NCI-H128 (cell line): ENCODE results near the gene KLHL18.
"Not testable (repeated sequence)": the region's sequence is repeated elsewhere in the genome, so short reads cannot be mapped to it uniquely, and the experiment has no call there.

Source experiments
- DNase-seq: peaks from one replicate; lab custom pipeline; 2025; ENCODE audit not compliant: unreplicated experiment; lab: John Stamatoyannopoulos, UW

KLHL18 gene

GRCh38 chr3:47359323-47359722 is 76.6 kb downstream of the KLHL18 start:
- DNase-seq = no peak

- DNase-seq = not testable (repeated sequence)
These were observed 77.4 kb downstream of the KLHL18 start for GRCh38 chr3:47360110-47360517.

- no peak for DNase-seq
These were observed 80.0 kb downstream of the KLHL18 start for GRCh38 chr3:47362701-47363100.

GRCh38 chr3:47365213-47366153 is 82.7 kb downstream of the KLHL18 start:
- no peak for DNase-seq

- DNase-seq = no peak
These were observed 84.1 kb downstream of the KLHL18 start for GRCh38 chr3:47366833-47367232.

GRCh38 chr3:47367631-47368030 is 84.9 kb downstream of the KLHL18 start:
- no peak for DNase-seq

- DNase-seq = not testable (repeated sequence)
These were observed 87.3 kb downstream of the KLHL18 start for GRCh38 chr3:47370020-47370419.

GRCh38 chr3:47370887-47371697 is 88.3 kb downstream of the KLHL18 start:
- no peak for DNase-seq

- DNase-seq = no peak
These were observed 91.8 kb downstream of the KLHL18 start for GRCh38 chr3:47374587-47374986.

- DNase-seq = no peak
These were observed 93.6 kb downstream of the KLHL18 start for GRCh38 chr3:47376393-47376792.

- DNase-seq = no peak
These were observed 94.4 kb downstream of the KLHL18 start for GRCh38 chr3:47377186-47377585.

GRCh38 chr3:47378869-47379268 is 96.1 kb downstream of the KLHL18 start:
- no peak for DNase-seq

GRCh38 chr3:47379411-47379899 is 96.7 kb downstream of the KLHL18 start:
- no peak for DNase-seq

- no peak for DNase-seq
These were observed 97.4 kb downstream of the KLHL18 start for GRCh38 chr3:47380026-47380600.

- peak; percentile 97 for DNase-seq
These were observed 98.0 kb downstream of the KLHL18 start, which contains the start of gene PTPN23 for GRCh38 chr3:47380601-47381316. TSS of gene PTPN23 (plus strand) at chr3:47381021. CDS start at chr3:47381097, 76 bp downstream.

- peak; percentile 43 for DNase-seq
These were observed 98.8 kb downstream of the KLHL18 start for GRCh38 chr3:47381317-47382157.

- no peak for DNase-seq
These were observed 101.7 kb downstream of the KLHL18 start for GRCh38 chr3:47384425-47384824.

GRCh38 chr3:47385007-47385406 is 102.3 kb downstream of the KLHL18 start:
- DNase-seq = no peak

GRCh38 chr3:47385796-47386195 is 103.1 kb downstream of the KLHL18 start:
- DNase-seq = no peak

- no peak for DNase-seq
These were observed 110.2 kb downstream of the KLHL18 start for GRCh38 chr3:47392933-47393332.
